Measurements from ENCODE around the gene RIPK3. TPM values are rescaled to one million over a fixed set of nuclear protein-coding genes. Genes with fewer than 3 reads are reported as not detected.
A peak's percentile ranks its signal among the peaks of the same experiment; 100 is the strongest.

RIPK3 gene
- total RNA-seq, 1 experiment from 2014 or later: 0.35 TPM

GRCh38 chr14:24366721-24367513, 27.1 kb upstream of the RIPK3 start:
- Mint-ChIP-seq H3K4me3 (peak overlapping the region; percentile 77 to 93), H3K27me3 (ENCODE audit: low read depth) (peaks cover 28% of the 10 kb centered on the region), H3K4me1 (peaks cover 16 to 17% of the 10 kb centered on the region in 2 experiments), H3K36me3 (ENCODE audit: insufficient read depth in 1 of 3, low read depth in 3 of 3) (peaks cover 0 to 7% (median 0%) of the 10 kb centered on the region in 3 experiments; a peak in 4 of 7 replicates), H3K9me3 (no peaks in the 10 kb centered on the region), H3K27ac (peak overlapping the region; percentile 94 to 98 (median 95))
- TF ChIP-seq, protein P1, sequence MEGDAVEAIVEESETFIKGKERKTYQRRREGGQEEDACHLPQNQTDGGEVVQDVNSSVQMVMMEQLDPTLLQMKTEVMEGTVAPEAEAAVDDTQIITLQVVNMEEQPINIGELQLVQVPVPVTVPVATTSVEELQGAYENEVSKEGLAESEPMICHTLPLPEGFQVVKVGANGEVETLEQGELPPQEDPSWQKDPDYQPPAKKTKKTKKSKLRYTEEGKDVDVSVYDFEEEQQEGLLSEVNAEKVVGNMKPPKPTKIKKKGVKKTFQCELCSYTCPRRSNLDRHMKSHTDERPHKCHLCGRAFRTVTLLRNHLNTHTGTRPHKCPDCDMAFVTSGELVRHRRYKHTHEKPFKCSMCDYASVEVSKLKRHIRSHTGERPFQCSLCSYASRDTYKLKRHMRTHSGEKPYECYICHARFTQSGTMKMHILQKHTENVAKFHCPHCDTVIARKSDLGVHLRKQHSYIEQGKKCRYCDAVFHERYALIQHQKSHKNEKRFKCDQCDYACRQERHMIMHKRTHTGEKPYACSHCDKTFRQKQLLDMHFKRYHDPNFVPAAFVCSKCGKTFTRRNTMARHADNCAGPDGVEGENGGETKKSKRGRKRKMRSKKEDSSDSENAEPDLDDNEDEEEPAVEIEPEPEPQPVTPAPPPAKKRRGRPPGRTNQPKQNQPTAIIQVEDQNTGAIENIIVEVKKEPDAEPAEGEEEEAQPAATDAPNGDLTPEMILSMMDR (conservative IDR thresholded peaks at IDR 0.05): no peak
- Histone ChIP-seq H3K9me3 (ENCODE audit: control insufficient read depth, low read depth, low read length) (no peaks in the 10 kb centered on the region), H3K4me1 (ENCODE audit: insufficient read depth, low read length) (no peaks in the 10 kb centered on the region; the same call in 1 of the 2 replicates), H4K91ac (ENCODE audit: insufficient read length, low read depth, low read length) (no peak overlapping the region), H3K9ac (ENCODE audit: extremely low read depth, insufficient read length, low read length) (no peak overlapping the region), H2BK120ac (ENCODE audit: low read depth, low read length, poor library complexity, severe bottlenecking) (no peak overlapping the region), H2BK15ac (ENCODE audit: low read depth, low read length) (no peak overlapping the region), H3K4ac (ENCODE audit: low read depth, low read length) (no peak overlapping the region), H4K8ac (replicated peaks; ENCODE audit: insufficient read length, low read depth, low read length) (no peak overlapping the region), H3K27ac (ENCODE audit: insufficient read length, low read depth, low read length) (no peak overlapping the region), H3K27me3 (ENCODE audit: insufficient read depth, low read length) (no peaks in the 10 kb centered on the region), H3K56ac (ENCODE audit: insufficient read length, low read depth, low read length) (no peak overlapping the region), H3K4me2 (ENCODE audit: insufficient read depth, insufficient read length, low read length) (peak overlapping the region; percentile 69), H3K79me2 (ENCODE audit: insufficient read depth, low read length) (no peaks in the 10 kb centered on the region), H3K18ac (ENCODE audit: insufficient read length, low read depth, low read length) (no peak overlapping the region), H3K14ac (ENCODE audit: insufficient read depth, low read length) (no peak overlapping the region), H3T11ph (ENCODE audit: low read length) (no peak overlapping the region), H2BK5ac (ENCODE audit: insufficient read length, low read length) (no peak overlapping the region), H3K23me2 (ENCODE audit: insufficient read length, low read depth, low read length, poor library complexity, severe bottlenecking) (peaks cover 19% of the 10 kb centered on the region), H2BK20ac (ENCODE audit: low read depth, low read length, poor library complexity, severe bottlenecking) (no peak overlapping the region), H2BK12ac (ENCODE audit: insufficient read length, low read depth, low read length) (no peak overlapping the region), H2AK5ac (ENCODE audit: insufficient read length, low read length) (no peak overlapping the region), H2AFZ (ENCODE audit: low read length) (no peak overlapping the region), H3K79me1 (ENCODE audit: insufficient read depth, low read depth, low read length, poor library complexity, severe bottlenecking) (no peaks in the 10 kb centered on the region), H4K20me1 (ENCODE audit: control insufficient read depth, insufficient read depth, insufficient read length) (no peaks in the 10 kb centered on the region), H3K23ac (ENCODE audit: insufficient read length, low read depth, low read length) (no peak overlapping the region), H4K5ac (ENCODE audit: insufficient read length, low read depth, low read length) (no peak overlapping the region)
- WGBS (ENCODE audit: extremely low coverage, insufficient read length, low lambda C conversion rate): no CpG with 5 or more reads among the region's 40 CpGs
- peak; percentile 96 for DNase-seq
